T-helper 2 cell treated with Interferon-gamma antibody and Interleukin-4, amounts not matched to agents 5 μg/mL and 100 μg/mL, for 36 hours (primary cell): ENCODE results near the gene DISP2.

Experiments used
- DNase-seq: peaks from one replicate; pipeline ENCODE4 v3.0.0; 2021; ENCODE audit warnings: low spot score
- H3K27ac Mint-ChIP-seq: one replicate; pipeline ENCODE4 v1.8.0; 2021; ENCODE audit warnings: mild to moderate bottlenecking, mixed read lengths
- H3K27me3 Mint-ChIP-seq: one replicate; pipeline ENCODE4 v1.8.0; 2021; ENCODE audit warnings: low read depth, mixed read lengths
- H3K36me3 Mint-ChIP-seq: one replicate; pipeline ENCODE4 v1.8.0; 2021; ENCODE audit warnings: low read depth, mixed read lengths
- H3K4me1 Mint-ChIP-seq: one replicate; pipeline ENCODE4 v1.8.0; 2021; ENCODE audit warnings: low read depth, mixed read lengths
- H3K4me3 Mint-ChIP-seq: one replicate; pipeline ENCODE4 v1.8.0; 2022; ENCODE audit warnings: mild to moderate bottlenecking, moderate library complexity, mixed read lengths
- H3K9me3 Mint-ChIP-seq: one replicate; pipeline ENCODE4 v1.8.0; 2021; ENCODE audit warnings: mixed read lengths

DISP2 gene

GRCh38 chr15:40320931-40321371, 37.1 kb upstream of the DISP2 start:
- Mint-ChIP-seq H3K27me3 (peaks cover 35% of the 10 kb centered on the region), H3K4me1 (peaks cover 22% of the 10 kb centered on the region), H3K9me3 (no peaks in the 10 kb centered on the region), H3K4me3 (peak overlapping the region; percentile 44), H3K36me3 (peaks cover 3% of the 10 kb centered on the region), H3K27ac (no peak overlapping the region)
- DNase-seq, result peak; percentile 50

DNA sequence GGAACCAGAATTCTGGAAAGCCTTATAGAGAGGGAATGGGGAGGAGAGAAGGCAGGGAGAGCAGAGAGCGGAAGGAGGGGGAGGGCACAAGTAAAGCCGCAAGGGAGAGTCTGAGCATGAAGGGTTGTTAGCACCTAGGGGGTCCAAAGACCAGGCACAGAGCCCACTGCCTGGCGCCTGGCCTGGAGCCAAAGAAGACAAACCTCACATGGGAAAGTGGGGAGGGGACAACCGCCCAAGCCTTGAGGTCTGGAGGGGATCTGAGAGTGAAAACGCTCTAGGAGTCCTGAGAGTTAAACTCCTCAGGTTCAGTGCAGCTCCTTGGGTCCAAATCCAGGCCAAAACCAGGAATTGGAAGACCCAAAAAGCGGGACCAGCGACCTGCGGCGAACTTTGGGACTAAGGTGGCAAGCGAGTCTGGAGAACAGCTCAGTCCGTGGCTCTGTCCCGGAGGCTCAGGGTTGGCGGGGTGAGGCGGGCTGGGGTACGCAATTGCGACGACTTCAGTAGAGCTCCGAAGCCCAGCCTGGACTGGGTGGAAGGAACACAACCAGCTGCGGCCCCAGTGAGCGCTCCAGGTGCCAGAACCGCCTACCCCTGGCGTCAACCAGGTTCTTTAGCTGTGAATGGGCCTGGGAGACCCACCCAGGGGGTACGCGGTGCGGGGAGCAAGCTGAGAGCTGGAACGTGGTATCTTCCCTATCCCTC, 35.3 kb upstream of the DISP2 start:
- Mint-ChIP-seq H3K4me3 (peak overlapping the region; percentile 75), H3K4me1 (peaks cover 31% of the 10 kb centered on the region), H3K36me3 (peaks cover 5% of the 10 kb centered on the region), H3K9me3 (no peaks in the 10 kb centered on the region), H3K27me3 (peaks cover 26% of the 10 kb centered on the region), H3K27ac (no peak overlapping the region)
- no peak for DNase-seq

GRCh38 chr15:40323239-40323952, 34.6 kb upstream of the DISP2 start, which contains the start of gene INAFM2:
INAFM2 (plus strand) TSS chr15:40323692; CDS start chr15:40324056, 364 bp downstream.
- Mint-ChIP-seq H3K9me3 (no peaks in the 10 kb centered on the region), H3K4me3 (peak within 1 kb of the TSS; percentile 78), H3K27ac (no peak within 1 kb of the TSS), H3K27me3 (peaks cover 24% of the 10 kb centered on the region), H3K36me3 (peaks cover 5% of the 10 kb centered on the region), H3K4me1 (peaks cover 35% of the 10 kb centered on the region)
- peak; percentile 86 for DNase-seq

DNA sequence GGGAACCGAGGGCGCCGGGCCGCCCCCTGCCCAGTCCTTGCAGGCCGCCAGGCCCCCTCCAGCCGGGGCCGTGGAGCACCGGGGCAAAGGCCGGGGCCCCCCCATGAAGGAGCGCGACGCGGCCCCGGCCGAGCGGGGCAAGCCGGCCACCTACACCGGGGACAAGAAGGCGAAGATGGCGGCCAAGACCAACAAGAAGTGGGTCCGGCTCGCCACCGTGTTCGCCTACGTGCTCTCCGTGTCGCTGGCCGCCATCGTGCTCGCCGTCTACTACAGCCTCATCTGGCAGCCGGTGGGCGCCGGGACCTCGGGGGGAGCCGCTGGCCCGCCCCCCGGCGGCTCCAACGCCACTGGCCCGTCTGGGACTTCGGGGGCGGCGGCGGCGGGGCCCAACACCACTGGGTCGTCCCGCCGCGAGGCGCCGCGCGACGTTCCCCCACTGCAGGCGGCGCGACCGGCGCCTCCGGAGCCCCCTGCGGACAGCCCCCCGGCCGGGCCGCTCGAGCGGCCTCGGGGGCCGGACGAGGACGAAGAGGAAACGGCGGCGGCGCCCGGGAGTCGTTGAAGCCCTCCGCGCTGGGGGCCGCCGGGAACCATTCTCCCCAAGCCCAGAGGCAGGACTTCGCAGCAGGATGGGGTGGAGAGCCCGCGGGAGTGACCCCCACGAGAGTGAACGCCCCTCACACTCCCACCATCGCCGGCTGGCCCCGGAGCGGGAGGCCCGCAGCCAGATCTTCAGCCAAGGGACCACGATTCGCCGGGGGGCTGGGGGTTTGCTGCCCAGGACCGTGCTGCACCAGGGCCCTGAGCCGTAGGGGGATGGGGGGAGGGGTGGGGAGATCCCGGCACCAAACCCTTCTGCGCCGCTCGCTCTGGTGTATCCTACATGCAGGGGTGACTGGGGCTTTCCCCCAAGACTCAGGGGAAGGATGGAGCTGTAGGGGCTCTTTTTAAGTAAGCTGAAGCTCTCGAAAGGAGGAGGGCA, 33.8 kb upstream of the DISP2 start:
- H3K9me3 Mint-ChIP-seq, result no peaks in the 10 kb centered on the region
- H3K4me3 Mint-ChIP-seq, result peak overlapping the region; percentile 78
- H3K36me3 Mint-ChIP-seq, result peaks cover 5% of the 10 kb centered on the region
- H3K27me3 Mint-ChIP-seq, result peaks cover 24% of the 10 kb centered on the region
- no peak overlapping the region for H3K27ac Mint-ChIP-seq
- no peak for DNase-seq
- H3K4me1 Mint-ChIP-seq, result peaks cover 43% of the 10 kb centered on the region

GRCh38 chr15:40325188-40325587, 32.8 kb upstream of the DISP2 start:
- H3K27me3 Mint-ChIP-seq, result peaks cover 21% of the 10 kb centered on the region
- peak overlapping the region; percentile 78 for H3K4me3 Mint-ChIP-seq
- peaks cover 43% of the 10 kb centered on the region for H3K4me1 Mint-ChIP-seq
- H3K9me3 Mint-ChIP-seq, result no peaks in the 10 kb centered on the region
- peaks cover 5% of the 10 kb centered on the region for H3K36me3 Mint-ChIP-seq
- DNase-seq, result no peak
- no peak overlapping the region for H3K27ac Mint-ChIP-seq

DNA sequence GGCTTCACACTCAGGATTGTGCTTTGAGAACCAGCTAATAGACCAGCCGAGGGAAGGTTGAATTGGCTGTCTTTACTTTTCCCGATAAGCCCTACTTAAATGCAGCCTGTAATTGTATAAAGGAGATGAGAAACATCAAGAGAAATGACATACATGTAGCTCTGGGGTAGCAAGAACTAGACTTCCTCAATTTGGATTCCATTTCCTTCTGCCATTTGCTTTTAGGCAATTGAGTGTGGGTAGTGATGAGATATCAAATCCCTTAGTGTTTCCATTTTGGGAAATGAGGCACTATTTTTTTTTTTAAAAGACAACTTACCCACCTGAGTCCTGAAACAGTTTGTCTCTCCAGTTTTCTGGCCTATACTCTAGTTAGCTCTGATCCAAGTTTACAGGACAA, 32.3 kb upstream of the DISP2 start:
- no peak for DNase-seq
- H3K27me3 Mint-ChIP-seq, result peaks cover 20% of the 10 kb centered on the region
- H3K36me3 Mint-ChIP-seq, result peaks cover 5% of the 10 kb centered on the region
- peaks cover 43% of the 10 kb centered on the region for H3K4me1 Mint-ChIP-seq
- H3K27ac Mint-ChIP-seq, result no peak overlapping the region
- H3K9me3 Mint-ChIP-seq, result no peaks in the 10 kb centered on the region
- no peak overlapping the region for H3K4me3 Mint-ChIP-seq

DNA sequence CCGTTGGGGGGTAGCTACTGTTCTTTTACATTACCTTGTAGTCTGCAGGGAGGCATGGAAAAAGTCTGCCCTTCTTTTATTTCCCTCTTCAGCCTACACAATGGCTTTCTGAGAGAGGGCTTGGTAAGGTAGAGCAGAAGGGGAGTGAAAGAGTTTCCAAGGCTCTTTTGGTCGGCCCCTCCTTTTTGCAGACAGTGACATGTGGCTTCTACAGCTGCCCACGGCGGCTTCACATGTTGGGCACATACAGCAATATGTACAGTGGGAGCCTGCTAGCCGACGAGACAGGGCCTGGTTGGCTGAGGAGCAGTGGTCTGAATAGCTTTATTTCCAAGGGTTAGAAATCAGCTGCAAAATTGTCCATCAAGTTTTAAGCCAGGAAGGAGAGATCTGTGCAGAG, 30.6 kb upstream of the DISP2 start:
- Mint-ChIP-seq H3K4me1 (peaks cover 36% of the 10 kb centered on the region), H3K9me3 (no peaks in the 10 kb centered on the region), H3K27ac (no peak overlapping the region), H3K36me3 (peaks cover 5% of the 10 kb centered on the region), H3K27me3 (peaks cover 13% of the 10 kb centered on the region), H3K4me3 (no peak overlapping the region)
- no peak for DNase-seq

DNA sequence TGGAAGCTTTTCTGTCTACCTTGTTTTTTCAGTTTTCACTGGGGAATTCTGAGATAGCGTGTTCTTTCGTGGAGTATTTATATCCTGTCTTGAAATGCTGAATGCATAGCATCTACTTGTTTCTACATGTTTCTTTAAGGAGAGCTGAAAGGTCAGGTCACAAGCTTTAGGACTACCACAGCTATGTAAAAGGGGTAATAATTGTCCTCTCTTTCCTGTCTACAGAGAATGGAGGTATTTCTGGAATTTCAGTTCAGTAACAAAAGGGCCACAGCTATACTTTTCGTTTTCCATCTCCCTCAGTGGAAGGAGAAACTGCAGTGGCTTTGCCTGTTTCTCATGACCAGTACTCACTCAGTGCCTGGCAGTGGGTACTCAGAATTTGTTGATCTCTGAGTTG, 29.8 kb upstream of the DISP2 start:
- Mint-ChIP-seq H3K4me3 (no peak overlapping the region), H3K36me3 (peaks cover 5% of the 10 kb centered on the region), H3K27ac (no peak overlapping the region), H3K9me3 (no peaks in the 10 kb centered on the region), H3K4me1 (peaks cover 32% of the 10 kb centered on the region), H3K27me3 (peaks cover 13% of the 10 kb centered on the region)
- DNase-seq, result no peak

DNA sequence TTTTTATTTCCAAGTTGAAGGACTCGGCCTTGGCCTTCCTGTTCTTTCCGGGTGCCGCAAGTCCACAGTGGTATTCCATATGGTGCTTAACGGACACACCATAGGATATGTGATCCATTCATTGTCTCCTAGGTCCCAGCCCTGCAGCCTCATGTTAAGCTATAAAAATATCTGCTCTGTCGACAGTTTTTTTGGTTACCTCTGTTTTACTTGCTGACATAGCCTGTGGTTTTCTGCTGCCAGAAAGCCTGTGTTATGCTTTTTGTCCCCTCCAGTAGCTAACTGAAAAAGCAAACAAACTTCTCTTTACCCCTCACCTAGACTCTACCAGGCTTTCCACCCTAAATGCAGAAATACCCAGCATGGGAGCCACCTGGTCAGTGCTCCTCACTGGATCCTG, 29.3 kb upstream of the DISP2 start:
- H3K4me3 Mint-ChIP-seq, result no peak overlapping the region
- no peak for DNase-seq
- H3K9me3 Mint-ChIP-seq, result no peaks in the 10 kb centered on the region
- no peak overlapping the region for H3K27ac Mint-ChIP-seq
- H3K36me3 Mint-ChIP-seq, result peaks cover 5% of the 10 kb centered on the region
- H3K4me1 Mint-ChIP-seq, result peaks cover 35% of the 10 kb centered on the region
- H3K27me3 Mint-ChIP-seq, result peaks cover 13% of the 10 kb centered on the region

GRCh38 chr15:40329804-40330203, 28.2 kb upstream of the DISP2 start:
- DNase-seq, result no peak
- H3K4me3 Mint-ChIP-seq, result no peak overlapping the region
- no peak overlapping the region for H3K27ac Mint-ChIP-seq
- no peaks in the 10 kb centered on the region for H3K9me3 Mint-ChIP-seq
- H3K36me3 Mint-ChIP-seq, result peaks cover 5% of the 10 kb centered on the region
- peaks cover 39% of the 10 kb centered on the region for H3K4me1 Mint-ChIP-seq
- peaks cover 13% of the 10 kb centered on the region for H3K27me3 Mint-ChIP-seq

GRCh38 chr15:40330368-40330836, 27.6 kb upstream of the DISP2 start:
- Mint-ChIP-seq H3K4me1 (peaks cover 34% of the 10 kb centered on the region), H3K27ac (no peak overlapping the region), H3K36me3 (peaks cover 2% of the 10 kb centered on the region), H3K4me3 (no peak overlapping the region), H3K27me3 (peaks cover 7% of the 10 kb centered on the region), H3K9me3 (no peaks in the 10 kb centered on the region)
- no peak for DNase-seq

GRCh38 chr15:40331026-40331425, 27.0 kb upstream of the DISP2 start:
- Mint-ChIP-seq H3K4me3 (no peak overlapping the region), H3K27ac (no peak overlapping the region), H3K4me1 (peaks cover 33% of the 10 kb centered on the region), H3K36me3 (peaks cover 2% of the 10 kb centered on the region), H3K9me3 (no peaks in the 10 kb centered on the region), H3K27me3 (peaks cover 2% of the 10 kb centered on the region)
- DNase-seq, result no peak

GRCh38 chr15:40331637-40332036, 26.4 kb upstream of the DISP2 start:
- H3K27me3 Mint-ChIP-seq, result peaks cover under 1% of the 10 kb centered on the region
- H3K4me3 Mint-ChIP-seq, result no peak overlapping the region
- H3K9me3 Mint-ChIP-seq, result no peaks in the 10 kb centered on the region
- H3K4me1 Mint-ChIP-seq, result peaks cover 31% of the 10 kb centered on the region
- no peak for DNase-seq
- H3K36me3 Mint-ChIP-seq, result peaks cover under 1% of the 10 kb centered on the region
- no peak overlapping the region for H3K27ac Mint-ChIP-seq
